Ammon's horn (tissue), 1 donor: ENCODE measurements around the gene ACTN3.
"Not testable (repeated sequence)": the region's sequence is repeated elsewhere in the genome, so short reads cannot be mapped to it uniquely, and the experiment has no call there.

ENCODE experiments used
- DNase-seq: peaks from one replicate; pipeline ENCODE4 v3.0.0-alpha.2; 2016; ENCODE audit warnings: low spot score

Gene ACTN3

GRCh38 chr11:66600631-66601233, 54.0 kb downstream of the ACTN3 start:
- DNase-seq = no peak

- no peak for DNase-seq
Observed at GRCh38 chr11:66603072-66603471, 56.4 kb downstream of the ACTN3 start.

- no peak for DNase-seq
Observed at GRCh38 chr11:66604155-66604554, 57.5 kb downstream of the ACTN3 start.

GRCh38 chr11:66606608-66607007, 59.9 kb downstream of the ACTN3 start:
- DNase-seq = not testable (repeated sequence)

- DNase-seq = peak; percentile 74
Observed at GRCh38 chr11:66607126-66607834, 60.6 kb downstream of the ACTN3 start.

- DNase-seq = no peak
Observed at GRCh38 chr11:66609721-66610617, 63.3 kb downstream of the ACTN3 start.

- DNase-seq = no peak
Observed at GRCh38 chr11:66612458-66612857, 65.8 kb downstream of the ACTN3 start.
